HepG2 (cell line): Measurements from ENCODE around the gene FAM222A. TPM values are rescaled to one million over a fixed set of nuclear protein-coding genes. Genes with fewer than 3 reads are reported as not detected.
A peak's percentile ranks its signal among the peaks of the same experiment; 100 is the strongest.

Source experiments
- HDAC2 ChIP-seq: sonication (generic); formaldehyde crosslinking; IDR thresholded peaks from 2 replicates; pipeline ENCODE4 v1.4.0; 2020; ENCODE audit warnings: missing genetic modification reagents
- NFKBIZ ChIP-seq: IDR thresholded peaks from 2 replicates; pipeline ENCODE4 v1.6.1; 2018; ENCODE audit warnings: missing genetic modification reagents, missing compliant biosample characterization
- SALL1 ChIP-seq: sonication (generic); formaldehyde crosslinking; IDR thresholded peaks from 2 replicates; pipeline ENCODE4 v1.8.0; 2022; ENCODE audit warnings: mild to moderate bottlenecking, missing genetic modification reagents
- YEATS4 ChIP-seq: sonication (generic); formaldehyde crosslinking; IDR thresholded peaks from 2 replicates; pipeline ENCODE4 v1.4.0; 2020; ENCODE audit warnings: missing genetic modification reagents, borderline replicate concordance
- ZNF543 ChIP-seq: sonication (generic); formaldehyde crosslinking; IDR thresholded peaks from 2 replicates; pipeline ENCODE4 v1.4.0; 2020; ENCODE audit warnings: mild to moderate bottlenecking, missing genetic modification reagents
- polyA plus RNA-seq, 8 experiments: library from polyadenylated mRNA; depleted of rRNA in 3 of 8; stranded (reverse) in 7 of 8; unstranded in 1 of 8; fragments of >200 nt; fragmentation: Illumina TruSeq in 4 of 8; extraction: Trizol in 4 of 8; gene quantifications; 2 replicates each; pipeline versions ENCODE4 v1.2.1 to v1.2.3, GENCODE V29; 2011 to 2016; ENCODE audit warnings: low read depth in 4 of 8, missing spikeins in 1 of 8, mixed read lengths in 1 of 8; ENCODE audit not compliant: insufficient read depth in 1 of 8
- total RNA-seq, 5 experiments: library from RNA; depleted of rRNA; stranded (reverse); fragments of >200 nt; fragmentation: Illumina TruSeq; extraction: Trizol; gene quantifications; 2 replicates each; pipeline ENCODE4 v1.2.3, GENCODE V29; 2016; ENCODE audit warnings: low read depth in 1 of 5
- TF ChIP-seq, protein P1 (sequence below): sonication (generic); formaldehyde crosslinking; IDR thresholded peaks from 2 replicates; pipeline ENCODE4 v1.8.0; 2022; ENCODE audit warnings: missing genetic modification reagents, mild to moderate bottlenecking, borderline replicate concordance
- TF ChIP-seq, protein P2 (sequence below): sonication (generic); formaldehyde crosslinking; IDR thresholded peaks from 2 replicates; pipeline ENCODE4 v1.4.0; 2020; ENCODE audit warnings: missing genetic modification reagents
- TF ChIP-seq, protein P3 (sequence below), 2 experiments: sonication (generic) in 1 of 2; formaldehyde crosslinking in 1 of 2; IDR thresholded peaks; 2 replicates each; pipeline versions ENCODE4 v1.4.0 to v1.6.1; 2016 to 2020; ENCODE audit warnings: borderline replicate concordance in 1 of 2, low read depth in 1 of 2, mild to moderate bottlenecking in 1 of 2, missing genetic modification reagents in 1 of 2
- TF ChIP-seq, protein P4 (sequence below): sonication (generic); formaldehyde crosslinking; IDR thresholded peaks from 2 replicates; pipeline ENCODE4 v1.5.0; 2020; ENCODE audit warnings: missing genetic modification reagents, mild to moderate bottlenecking, borderline replicate concordance

Gene FAM222A
- total and polyA plus RNA-seq, 2 of the 13 experiments (the other 11 are each of a cell fraction or from before 2014, with no cell fraction given) = 2.7 to 9.6 TPM

DNA sequence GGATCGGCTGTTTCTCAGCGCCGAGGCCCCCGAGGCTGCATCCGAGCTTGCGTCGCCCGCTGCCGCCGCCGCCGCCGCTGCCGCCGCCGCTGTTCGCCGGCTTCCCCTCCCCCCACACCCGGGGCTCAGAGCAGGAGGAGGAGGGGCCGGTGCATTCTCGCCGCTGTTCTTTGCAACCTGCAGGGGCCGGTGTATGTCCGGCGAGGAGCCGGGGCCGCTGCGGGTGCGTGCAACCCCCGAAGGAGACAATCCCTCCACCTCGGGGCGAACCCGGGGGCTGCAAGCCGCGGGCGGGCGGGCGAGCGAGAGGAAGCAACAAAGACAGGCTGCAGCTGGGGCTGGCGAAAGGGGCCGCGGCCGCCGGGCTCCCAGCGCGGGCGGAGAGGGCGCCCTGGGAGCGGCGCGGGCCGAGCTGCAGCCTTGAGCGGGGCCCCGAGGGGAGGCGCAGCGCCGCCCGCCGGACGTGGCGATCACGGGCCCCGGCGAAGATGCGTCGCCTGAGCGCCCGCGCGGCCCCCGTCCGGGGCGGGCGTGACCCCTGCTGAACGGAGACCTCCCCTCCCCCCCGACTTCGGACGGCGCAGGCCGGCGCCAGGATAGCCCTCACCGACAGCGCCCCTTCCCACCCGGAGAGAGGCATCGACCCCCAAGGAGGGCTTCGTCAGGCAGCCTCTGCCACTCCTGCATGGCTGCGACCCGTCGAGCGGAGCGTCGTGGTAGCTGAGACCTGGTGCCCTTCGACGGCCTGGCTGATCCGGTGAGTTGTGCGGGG is 702 bp downstream of the FAM222A start (continued):
- TF ChIP-seq, protein P1, sequence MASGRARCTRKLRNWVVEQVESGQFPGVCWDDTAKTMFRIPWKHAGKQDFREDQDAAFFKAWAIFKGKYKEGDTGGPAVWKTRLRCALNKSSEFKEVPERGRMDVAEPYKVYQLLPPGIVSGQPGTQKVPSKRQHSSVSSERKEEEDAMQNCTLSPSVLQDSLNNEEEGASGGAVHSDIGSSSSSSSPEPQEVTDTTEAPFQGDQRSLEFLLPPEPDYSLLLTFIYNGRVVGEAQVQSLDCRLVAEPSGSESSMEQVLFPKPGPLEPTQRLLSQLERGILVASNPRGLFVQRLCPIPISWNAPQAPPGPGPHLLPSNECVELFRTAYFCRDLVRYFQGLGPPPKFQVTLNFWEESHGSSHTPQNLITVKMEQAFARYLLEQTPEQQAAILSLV (CRISPR knock-in tag) = peak; percentile 41; the same call in 1 of the 2 replicates
- TF ChIP-seq, protein P2, sequence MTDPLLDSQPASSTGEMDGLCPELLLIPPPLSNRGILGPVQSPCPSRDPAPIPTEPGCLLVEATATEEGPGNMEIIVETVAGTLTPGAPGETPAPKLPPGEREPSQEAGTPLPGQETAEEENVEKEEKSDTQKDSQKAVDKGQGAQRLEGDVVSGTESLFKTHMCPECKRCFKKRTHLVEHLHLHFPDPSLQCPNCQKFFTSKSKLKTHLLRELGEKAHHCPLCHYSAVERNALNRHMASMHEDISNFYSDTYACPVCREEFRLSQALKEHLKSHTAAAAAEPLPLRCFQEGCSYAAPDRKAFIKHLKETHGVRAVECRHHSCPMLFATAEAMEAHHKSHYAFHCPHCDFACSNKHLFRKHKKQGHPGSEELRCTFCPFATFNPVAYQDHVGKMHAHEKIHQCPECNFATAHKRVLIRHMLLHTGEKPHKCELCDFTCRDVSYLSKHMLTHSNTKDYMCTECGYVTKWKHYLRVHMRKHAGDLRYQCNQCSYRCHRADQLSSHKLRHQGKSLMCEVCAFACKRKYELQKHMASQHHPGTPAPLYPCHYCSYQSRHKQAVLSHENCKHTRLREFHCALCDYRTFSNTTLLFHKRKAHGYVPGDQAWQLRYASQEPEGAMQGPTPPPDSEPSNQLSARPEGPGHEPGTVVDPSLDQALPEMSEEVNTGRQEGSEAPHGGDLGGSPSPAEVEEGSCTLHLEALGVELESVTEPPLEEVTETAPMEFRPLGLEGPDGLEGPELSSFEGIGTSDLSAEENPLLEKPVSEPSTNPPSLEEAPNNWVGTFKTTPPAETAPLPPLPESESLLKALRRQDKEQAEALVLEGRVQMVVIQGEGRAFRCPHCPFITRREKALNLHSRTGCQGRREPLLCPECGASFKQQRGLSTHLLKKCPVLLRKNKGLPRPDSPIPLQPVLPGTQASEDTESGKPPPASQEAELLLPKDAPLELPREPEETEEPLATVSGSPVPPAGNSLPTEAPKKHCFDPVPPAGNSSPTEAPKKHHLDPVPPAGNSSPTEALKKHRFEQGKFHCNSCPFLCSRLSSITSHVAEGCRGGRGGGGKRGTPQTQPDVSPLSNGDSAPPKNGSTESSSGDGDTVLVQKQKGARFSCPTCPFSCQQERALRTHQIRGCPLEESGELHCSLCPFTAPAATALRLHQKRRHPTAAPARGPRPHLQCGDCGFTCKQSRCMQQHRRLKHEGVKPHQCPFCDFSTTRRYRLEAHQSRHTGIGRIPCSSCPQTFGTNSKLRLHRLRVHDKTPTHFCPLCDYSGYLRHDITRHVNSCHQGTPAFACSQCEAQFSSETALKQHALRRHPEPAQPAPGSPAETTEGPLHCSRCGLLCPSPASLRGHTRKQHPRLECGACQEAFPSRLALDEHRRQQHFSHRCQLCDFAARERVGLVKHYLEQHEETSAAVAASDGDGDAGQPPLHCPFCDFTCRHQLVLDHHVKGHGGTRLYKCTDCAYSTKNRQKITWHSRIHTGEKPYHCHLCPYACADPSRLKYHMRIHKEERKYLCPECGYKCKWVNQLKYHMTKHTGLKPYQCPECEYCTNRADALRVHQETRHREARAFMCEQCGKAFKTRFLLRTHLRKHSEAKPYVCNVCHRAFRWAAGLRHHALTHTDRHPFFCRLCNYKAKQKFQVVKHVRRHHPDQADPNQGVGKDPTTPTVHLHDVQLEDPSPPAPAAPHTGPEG = peak; percentile 89
- TF ChIP-seq HDAC2 (CRISPR knock-in tag) (0 out of 2 replicates have a peak, but pooled peaks have one; percentile 4), NFKBIZ (CRISPR knock-in tag) (no peak), SALL1 (CRISPR knock-in tag) (no peak), YEATS4 (CRISPR knock-in tag) (peak; percentile 55; the same call in 1 of the 2 replicates), ZNF543 (CRISPR knock-in tag) (no peak)
- TF ChIP-seq, protein P3, sequence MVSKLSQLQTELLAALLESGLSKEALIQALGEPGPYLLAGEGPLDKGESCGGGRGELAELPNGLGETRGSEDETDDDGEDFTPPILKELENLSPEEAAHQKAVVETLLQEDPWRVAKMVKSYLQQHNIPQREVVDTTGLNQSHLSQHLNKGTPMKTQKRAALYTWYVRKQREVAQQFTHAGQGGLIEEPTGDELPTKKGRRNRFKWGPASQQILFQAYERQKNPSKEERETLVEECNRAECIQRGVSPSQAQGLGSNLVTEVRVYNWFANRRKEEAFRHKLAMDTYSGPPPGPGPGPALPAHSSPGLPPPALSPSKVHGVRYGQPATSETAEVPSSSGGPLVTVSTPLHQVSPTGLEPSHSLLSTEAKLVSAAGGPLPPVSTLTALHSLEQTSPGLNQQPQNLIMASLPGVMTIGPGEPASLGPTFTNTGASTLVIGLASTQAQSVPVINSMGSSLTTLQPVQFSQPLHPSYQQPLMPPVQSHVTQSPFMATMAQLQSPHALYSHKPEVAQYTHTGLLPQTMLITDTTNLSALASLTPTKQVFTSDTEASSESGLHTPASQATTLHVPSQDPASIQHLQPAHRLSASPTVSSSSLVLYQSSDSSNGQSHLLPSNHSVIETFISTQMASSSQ (IDR thresholded peaks at IDR 0.05; ENCODE audit: low read depth) = no peak
- TF ChIP-seq, protein P3 (CRISPR knock-in tag; IDR thresholded peaks at IDR 0.05; ENCODE audit: borderline replicate concordance) = no peak
- TF ChIP-seq, protein P4, sequence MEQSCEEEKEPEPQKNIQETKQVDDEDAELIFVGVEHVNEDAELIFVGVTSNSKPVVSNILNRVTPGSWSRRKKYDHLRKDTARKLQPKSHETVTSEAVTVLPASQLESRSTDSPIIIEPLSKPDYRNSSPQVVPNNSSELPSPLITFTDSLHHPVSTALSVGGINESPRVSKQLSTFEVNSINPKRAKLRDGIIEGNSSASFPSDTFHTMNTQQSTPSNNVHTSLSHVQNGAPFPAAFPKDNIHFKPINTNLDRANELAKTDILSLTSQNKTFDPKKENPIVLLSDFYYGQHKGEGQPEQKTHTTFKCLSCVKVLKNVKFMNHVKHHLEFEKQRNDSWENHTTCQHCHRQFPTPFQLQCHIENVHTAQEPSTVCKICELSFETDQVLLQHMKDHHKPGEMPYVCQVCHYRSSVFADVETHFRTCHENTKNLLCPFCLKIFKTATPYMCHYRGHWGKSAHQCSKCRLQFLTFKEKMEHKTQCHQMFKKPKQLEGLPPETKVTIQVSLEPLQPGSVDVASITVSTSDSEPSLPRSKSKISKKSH (CRISPR knock-in tag) = no peak
